Upper lobe of right lung (tissue), 1 donor: ENCODE data around the gene AGTRAP. TPM values are rescaled to one million over a fixed set of nuclear protein-coding genes. Genes with fewer than 3 reads are reported as not detected.
A peak's percentile ranks its signal among the peaks of the same experiment; 100 is the strongest.

ENCODE experiments used
- ATAC-seq: fragments of 200-7000 bp; cut with Tn5 transposase; one replicate; pipeline ENCODE4 v1.9.1; 2020; ENCODE audit warnings: mild to moderate bottlenecking, moderate library complexity
- DNase-seq: peaks from one replicate; pipeline ENCODE4 v3.0.0-alpha.2; 2020
- H3K27ac ChIP-seq: fragments of 200-600 bp; one replicate; pipeline ENCODE4 v1.8.0; 2022
- H3K27me3 ChIP-seq: fragments of 200-600 bp; one replicate; pipeline ENCODE4 v1.8.0; 2022; ENCODE audit warnings: mild to moderate bottlenecking
- H3K36me3 ChIP-seq: fragments of 200-600 bp; one replicate; pipeline ENCODE4 v1.8.0; 2022
- H3K4me1 ChIP-seq: fragments of 200-600 bp; one replicate; pipeline ENCODE4 v1.8.0; 2022
- H3K4me3 ChIP-seq: fragments of 200-600 bp; one replicate; pipeline ENCODE4 v1.8.0; 2022; ENCODE audit warnings: mild to moderate bottlenecking
- H3K9me3 ChIP-seq: fragments of 200-600 bp; one replicate; pipeline ENCODE4 v1.8.0; 2022
- CTCF ChIP-seq: fragments of 200-600 bp; IDR thresholded peaks from one replicate; pipeline ENCODE4 v1.8.0; 2022; ENCODE audit warnings: antibody characterized with exemption
- intact Hi-C: fragments of 100-400 bp; cut with DNase I; formaldehyde crosslinking; loops from one replicate; pipeline ENCODE4 v1.11.0; 2022
- total RNA-seq: library from RNA; stranded (reverse); fragmentation: NEBNext Ultra II Directional; extraction: Animal tissue kit (Norgen Biotek cat#: 25700); gene quantifications from one replicate; pipeline ENCODE4 v1.2.1, GENCODE V29; 2021
- donor health status: DM: no; HTN: yes; CAD: no; lungs with severe emphysema.

The AGTRAP gene
- total RNA-seq, 1 donor from 2014 or later = 57.0 TPM

GRCh38 chr1:11708554-11709350, 27.2 kb upstream of the AGTRAP start:
- Histone ChIP-seq H3K9me3 (no peaks in the 10 kb centered on the region), H3K4me1 (no peaks in the 10 kb centered on the region), H3K27ac (no peak overlapping the region), H3K36me3 (no peaks in the 10 kb centered on the region), H3K27me3 (peaks cover 14% of the 10 kb centered on the region), H3K4me3 (no peak overlapping the region)
- intact Hi-C loops = no loop called here
- no peak for DNase-seq
- TF ChIP-seq CTCF = no peak
- ATAC-seq = no peak

GRCh38 chr1:11711490-11711889, 24.4 kb upstream of the AGTRAP start:
- H3K36me3 ChIP-seq = no peaks in the 10 kb centered on the region
- intact Hi-C loops = no loop called here

GRCh38 chr1:11712285-11712684, 23.7 kb upstream of the AGTRAP start:
- Histone ChIP-seq H3K4me3 (no peak overlapping the region), H3K36me3 (no peaks in the 10 kb centered on the region), H3K27me3 (no peaks in the 10 kb centered on the region), H3K4me1 (no peaks in the 10 kb centered on the region), H3K27ac (no peak overlapping the region), H3K9me3 (no peaks in the 10 kb centered on the region)
- intact Hi-C loops = no loop called here
- no peak for TF ChIP-seq CTCF
- ATAC-seq = no peak
- DNase-seq = no peak

More at GRCh38 chr1:11711490-11711889, 24.4 kb upstream of the AGTRAP start:
- no peak overlapping the region for H3K27ac ChIP-seq
- DNase-seq = no peak
- no peak for TF ChIP-seq CTCF
- no peak overlapping the region for H3K4me3 ChIP-seq
- no peaks in the 10 kb centered on the region for H3K9me3 ChIP-seq
- no peaks in the 10 kb centered on the region for H3K27me3 ChIP-seq
- no peaks in the 10 kb centered on the region for H3K4me1 ChIP-seq
- no peak for ATAC-seq

- H3K27me3 ChIP-seq = no peaks in the 10 kb centered on the region
- ATAC-seq (peak; percentile 8), DNase-seq (no peak)
- no peaks in the 10 kb centered on the region for H3K4me1 ChIP-seq
- H3K4me3 ChIP-seq = no peak overlapping the region
- no peaks in the 10 kb centered on the region for H3K9me3 ChIP-seq
- intact Hi-C loops = no loop called here
- H3K27ac ChIP-seq = no peak overlapping the region
- no peak for TF ChIP-seq CTCF
- no peaks in the 10 kb centered on the region for H3K36me3 ChIP-seq
Observed at GRCh38 chr1:11713095-11713494, 22.8 kb upstream of the AGTRAP start.

GRCh38 chr1:11714831-11715575, 20.9 kb upstream of the AGTRAP start:
- intact Hi-C loops = no loop called here
- no peaks in the 10 kb centered on the region for H3K27me3 ChIP-seq
- no peak for ATAC-seq
- no peaks in the 10 kb centered on the region for H3K36me3 ChIP-seq
- TF ChIP-seq CTCF = no peak
- no peak overlapping the region for H3K27ac ChIP-seq
- no peak overlapping the region for H3K4me3 ChIP-seq
- no peak for DNase-seq
- H3K4me1 ChIP-seq = no peaks in the 10 kb centered on the region
- H3K9me3 ChIP-seq = no peaks in the 10 kb centered on the region
